NCI-H146 treated with DMSO at 0.1 percent for 48 hours (cell line): ENCODE results near the gene AKAP11.
A peak's percentile ranks its signal among the peaks of the same experiment; 100 is the strongest.

Experiments used
- DNase-seq: peaks from one replicate; lab custom pipeline; 2025; ENCODE audit not compliant: unreplicated experiment; lab: John Stamatoyannopoulos, UW

AKAP11 gene

DNA sequence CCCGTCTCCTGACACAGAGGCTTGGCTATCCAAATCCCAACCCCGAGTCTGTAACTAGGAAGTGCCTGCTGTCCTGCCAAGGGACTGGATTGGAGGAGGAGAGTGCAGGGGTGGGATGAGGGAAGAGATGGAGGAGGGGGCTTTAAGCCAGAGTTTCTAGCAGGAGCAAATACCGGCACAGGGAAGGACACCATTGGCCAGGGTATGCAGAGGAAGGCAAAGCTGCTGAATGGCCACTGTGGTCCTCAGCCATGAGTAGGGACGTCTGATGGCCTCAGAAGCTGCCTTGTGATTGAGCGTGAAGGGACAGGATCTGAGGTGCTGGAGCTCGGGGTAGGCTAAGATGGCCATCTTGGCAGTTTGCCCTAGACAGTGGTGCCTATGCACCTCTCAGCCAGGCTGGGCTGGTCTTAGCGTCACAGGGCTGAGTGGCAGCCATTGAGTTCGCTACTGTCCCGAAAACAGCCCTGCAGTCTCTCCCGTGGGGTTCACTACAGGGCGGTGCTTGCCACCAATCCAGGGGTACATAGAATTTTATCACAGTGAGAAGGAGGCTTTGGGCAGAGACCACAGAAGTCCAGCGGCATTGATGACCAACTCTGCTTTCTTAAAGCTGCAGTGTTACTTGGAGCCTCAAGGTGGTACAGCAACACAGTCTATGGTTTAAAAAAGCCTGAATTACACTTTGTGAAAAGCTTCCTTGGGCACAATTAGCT is 61.8 kb downstream of the AKAP11 start:
- peak; percentile 60 for DNase-seq

DNA sequence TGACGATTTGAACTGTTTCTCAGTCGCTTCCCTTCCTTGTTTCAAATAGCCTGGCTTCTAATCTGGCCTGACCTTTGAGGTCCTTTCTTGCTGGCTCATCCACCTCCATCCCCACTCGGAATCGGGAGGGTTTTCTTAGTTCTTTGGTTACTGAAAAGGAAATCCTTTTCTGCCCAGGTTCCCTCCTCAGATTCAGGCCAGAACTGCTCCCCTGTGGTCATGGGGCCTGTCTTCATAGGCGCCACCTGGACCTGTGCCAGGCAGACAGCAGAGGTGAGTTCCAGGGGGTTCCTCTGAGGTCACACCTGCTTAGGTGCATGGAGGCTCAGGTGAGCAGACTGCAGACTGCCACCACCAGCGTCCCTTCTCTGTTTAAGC is 62.4 kb downstream of the AKAP11 start:
- DNase-seq: peak; percentile 60

DNA sequence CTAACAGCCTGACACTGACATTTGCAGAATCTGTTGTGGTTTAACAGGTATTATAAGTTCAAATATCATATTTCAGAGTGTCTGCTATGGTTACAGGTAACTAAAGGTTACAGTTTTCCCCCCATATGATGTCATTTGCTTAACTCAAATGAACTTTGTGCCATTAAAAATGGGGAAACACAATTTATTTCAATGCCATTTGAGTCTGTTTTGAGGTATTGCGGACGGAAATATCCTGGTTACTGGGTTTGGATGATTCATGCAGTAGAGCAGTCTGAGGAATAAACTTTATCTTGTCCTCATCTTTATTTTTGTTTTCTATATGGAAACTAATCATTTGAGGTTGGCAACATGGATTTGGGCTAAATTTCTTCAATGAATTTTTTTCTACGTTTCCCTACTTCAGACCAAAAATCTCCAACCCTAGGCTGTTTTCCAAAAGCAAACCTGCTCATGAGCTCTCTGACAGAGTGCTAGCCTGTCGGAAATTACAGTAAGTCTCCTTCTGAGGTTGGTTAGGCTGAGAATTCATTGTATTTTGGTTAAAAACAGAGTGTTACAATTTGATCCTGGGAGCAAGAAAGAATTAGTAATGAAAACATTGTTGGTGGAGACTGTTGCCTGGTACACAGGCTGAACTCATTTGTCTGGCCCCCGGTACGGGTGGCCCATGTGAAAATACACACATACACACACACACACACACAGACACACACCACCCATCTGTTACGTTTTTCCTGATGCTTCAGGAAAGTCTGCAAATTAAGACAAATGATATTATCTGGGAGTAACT is 66.1 kb downstream of the AKAP11 start:
- DNase-seq: no peak

DNA sequence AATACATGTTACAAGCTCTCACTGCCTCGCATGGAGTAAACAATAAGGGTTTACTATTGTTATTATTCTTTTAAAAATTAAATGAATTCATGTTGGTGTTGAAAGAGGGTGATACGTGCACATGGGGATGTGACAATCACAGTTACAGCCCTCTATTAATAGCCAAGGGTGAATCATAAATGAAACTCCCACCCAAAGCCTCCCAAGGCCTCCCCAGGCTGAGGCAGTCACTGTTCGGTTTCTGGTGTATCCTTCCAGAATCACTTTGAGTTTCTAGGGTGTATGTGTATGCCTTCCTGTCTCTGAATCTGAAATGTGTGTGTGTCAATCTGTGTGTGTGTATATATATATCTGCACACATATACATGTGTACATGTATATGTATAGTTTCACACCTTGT is 73.4 kb downstream of the AKAP11 start:
- DNase-seq: no peak

DNA sequence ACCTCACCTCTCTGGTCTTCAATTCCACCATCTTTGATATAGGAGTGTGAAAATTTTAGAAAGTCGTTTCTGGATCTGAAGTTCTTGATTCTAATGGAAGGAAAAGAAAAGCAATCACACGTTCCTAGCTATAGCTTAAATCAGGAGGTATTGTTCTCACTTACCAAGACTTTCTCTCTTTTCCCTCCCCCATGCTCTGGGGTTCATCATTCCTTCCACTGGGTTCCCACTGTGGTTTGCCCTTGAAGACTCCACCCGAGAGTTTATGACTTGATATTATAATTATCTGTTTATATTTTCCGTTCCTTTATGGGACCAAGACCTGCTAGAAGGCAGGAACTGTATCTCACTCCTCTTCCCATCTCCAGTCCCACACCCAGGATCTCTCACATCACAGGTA is 76.6 kb downstream of the AKAP11 start:
- no peak for DNase-seq

DNA sequence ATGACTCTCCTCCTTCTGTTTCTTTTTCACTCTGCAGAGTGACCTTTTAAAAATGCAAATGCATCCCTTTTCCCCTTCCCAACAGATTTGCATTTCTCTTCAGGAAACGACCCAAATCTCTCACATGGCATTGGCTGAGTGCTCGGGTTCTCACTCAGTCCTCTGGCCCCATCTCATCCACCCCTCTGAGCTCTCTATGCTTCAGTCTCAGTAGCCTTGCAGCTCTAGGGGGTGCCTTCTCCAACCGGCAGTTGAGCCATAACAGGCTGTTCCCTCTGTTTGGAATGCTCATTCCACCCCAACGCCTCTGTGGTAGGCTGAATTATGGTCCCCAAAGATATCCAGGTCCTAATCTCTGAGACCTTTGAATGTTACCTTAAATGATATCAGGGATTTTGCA is 78.2 kb downstream of the AKAP11 start:
- DNase-seq: no peak

DNA sequence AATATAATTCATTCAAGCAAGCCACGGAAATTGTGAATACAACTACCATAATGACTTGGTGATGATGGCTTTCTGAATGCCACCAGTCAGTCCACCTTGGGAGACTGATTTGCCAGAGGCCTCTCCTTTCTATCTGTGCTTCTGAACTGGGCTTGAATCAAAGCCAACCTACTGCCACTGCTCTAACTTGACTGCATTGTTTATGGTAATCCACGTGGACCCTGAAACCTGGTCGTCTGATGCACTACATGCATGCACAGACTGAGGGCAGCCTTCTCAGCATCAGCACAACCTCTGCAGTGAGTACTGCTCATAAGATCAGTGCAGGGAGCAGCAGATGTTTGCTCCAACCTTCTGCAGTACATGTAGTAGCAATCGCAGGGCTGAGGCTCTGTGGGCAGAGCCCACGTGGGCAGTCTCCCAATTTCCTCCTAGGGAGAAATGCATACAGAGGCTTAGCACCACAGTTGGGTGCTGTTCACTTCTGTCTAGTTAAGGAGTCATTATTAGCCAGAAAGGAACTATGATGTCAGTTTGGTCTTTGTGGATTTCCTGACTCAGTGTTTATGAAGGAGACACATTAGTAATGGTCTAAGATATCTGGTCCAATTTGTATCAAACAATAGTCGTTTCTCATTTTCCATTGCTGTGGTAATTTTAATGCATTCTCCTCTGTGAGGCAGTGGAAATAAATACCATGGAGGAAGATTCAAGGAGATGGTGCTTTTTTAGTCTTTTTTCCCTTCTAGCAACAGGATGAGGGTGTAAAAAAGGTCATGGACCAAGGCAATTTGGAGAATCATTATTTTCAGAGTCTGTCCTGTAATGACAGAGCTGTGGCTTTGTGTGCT is 82.5 kb downstream of the AKAP11 start:
- DNase-seq: peak; percentile 13

DNA sequence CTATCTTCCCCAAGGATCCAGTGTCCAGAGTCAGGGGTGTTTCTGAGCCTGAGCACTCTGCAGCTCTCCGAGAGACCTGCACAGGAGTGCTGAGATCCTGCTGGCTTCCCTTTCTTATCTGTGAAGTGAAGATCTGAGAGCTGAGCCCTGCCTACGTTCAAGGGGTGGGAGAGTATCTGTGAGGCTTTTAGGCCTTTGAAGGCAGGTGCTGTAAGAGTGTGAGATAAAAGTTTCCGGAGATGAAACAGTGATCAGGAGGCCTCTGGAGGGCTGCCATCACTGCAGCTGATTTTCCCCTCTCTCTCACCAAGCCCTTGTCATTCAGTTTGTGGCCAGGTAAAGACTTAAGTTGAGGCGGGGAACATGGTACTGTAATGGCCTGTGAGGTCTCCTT is 83.1 kb downstream of the AKAP11 start:
- no peak for DNase-seq

DNA sequence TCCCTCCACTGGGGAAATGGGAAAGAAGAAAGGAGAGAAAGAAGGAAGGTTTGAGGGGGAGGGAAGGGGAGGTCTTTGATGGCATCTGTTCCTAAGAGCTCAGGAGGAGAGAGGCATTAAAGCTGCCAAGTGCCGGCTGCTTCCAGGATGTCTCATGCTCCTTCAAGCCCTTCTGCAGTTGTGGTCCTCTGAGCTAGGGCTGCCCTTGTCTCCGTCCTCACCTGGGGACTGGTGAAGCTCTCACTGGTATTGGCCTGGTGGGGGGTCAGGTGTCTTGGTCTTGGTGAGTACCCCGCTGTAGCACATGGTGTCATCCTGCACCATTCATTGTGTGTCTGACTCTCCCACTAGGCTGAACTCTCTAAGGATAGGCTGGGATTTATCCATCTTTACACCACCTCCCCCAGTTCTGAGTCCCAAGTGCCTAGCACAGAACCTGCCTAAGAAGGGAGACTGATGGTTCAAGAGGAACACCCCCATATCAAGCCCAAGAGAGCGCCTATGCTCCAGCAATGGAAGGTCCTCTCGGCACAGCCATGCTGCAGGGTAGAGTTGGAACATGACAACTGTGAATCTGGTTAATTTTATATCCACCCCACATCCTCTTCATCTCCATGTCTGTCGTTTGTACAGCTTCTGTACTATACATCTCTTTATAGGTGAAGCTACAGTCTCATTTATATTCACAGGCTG is 83.7 kb downstream of the AKAP11 start:
- DNase-seq: no peak

DNA sequence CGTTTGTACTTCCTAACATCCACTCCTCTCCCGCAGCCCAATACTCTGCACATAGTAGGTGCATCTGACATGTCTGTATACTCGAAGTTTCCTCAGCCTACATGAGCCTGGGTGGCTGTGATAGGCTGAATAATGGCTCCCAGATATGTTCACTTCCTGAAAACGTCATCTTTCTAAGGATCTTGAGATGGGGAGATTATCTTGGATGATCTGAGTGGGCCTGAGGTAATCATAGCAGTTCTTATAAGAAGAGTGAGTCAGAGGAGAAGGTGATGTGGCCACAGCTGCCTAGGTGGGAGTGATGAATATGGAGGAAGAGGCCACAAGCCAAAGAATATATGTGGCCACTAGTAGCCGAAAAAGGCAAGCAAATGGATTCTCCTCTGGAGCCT is 84.2 kb downstream of the AKAP11 start:
- DNase-seq: no peak

DNA sequence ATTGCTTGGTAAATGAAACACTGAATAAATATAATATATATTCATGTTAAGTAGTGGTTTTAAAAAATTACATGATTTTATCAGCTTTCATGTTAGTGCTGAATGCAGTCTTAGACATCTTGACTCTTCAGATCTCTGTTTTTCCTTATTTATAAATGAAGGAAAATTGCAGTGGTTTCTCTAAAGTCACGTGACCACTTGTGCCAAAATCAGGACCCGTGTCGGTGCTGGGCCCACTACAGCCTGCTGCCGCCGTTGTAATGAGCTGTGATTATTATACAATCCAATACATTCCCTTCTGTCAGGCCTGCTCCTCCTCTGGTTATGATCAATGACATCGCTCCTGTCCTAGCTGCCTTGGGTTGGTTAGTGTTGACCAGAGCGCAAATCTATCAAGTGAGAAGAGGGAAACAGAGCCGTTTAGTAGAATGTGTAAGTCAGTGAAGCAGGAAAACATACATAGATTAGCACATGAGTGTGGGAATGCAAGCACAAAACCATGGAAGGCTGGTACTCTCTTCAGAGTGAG is 88.2 kb downstream of the AKAP11 start:
- DNase-seq: no peak

DNA sequence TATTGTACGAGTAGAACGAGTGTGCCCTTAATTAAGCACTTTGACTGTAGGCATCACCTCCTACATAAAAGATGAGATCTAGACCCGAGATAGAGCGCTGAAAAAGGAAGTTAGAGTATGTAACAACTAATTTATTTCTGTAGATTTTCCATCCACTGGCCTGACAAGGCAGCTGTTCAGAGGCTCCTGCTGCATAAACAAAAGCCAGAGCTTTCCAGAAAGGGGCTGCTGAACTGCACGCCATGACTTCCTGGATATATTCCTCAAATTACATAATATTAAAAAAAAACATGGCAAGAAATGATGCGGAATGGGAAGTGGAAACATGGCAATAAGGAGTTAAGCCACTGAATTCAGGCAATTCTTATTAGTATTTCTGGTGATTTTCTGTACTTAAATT is 89.7 kb downstream of the AKAP11 start:
- DNase-seq: no peak

DNA sequence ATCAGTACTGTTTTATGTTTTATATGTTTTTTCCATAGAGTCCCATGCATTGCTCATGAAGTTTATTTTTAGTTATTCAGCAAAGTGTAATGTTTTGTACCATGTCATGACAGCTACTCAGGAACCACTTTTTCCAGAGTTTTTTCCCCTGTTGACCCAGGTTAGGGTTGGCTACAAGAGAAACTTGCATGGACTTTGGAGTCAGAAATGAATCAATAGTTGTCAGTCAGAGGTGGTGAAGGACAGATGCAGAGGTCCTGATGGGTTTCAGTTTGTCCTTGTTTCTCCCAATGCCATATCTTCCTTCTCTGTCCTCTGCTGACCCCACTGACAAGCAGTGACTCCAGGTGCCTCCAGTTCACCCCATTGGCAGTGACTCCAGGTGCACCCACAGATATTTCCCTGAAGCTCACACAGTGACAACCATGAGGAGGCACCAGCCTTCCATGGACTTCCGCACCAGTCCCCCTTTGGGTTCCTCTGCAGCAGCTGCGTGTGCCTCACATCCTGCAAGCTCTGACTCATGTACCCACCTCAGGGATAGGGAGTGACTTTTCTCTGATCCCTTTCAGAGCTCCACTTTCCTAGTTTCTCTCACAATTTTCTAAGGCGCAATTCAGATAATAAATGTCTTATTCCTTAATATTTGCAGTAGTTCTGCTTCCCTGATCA is 92.1 kb downstream of the AKAP11 start:
- DNase-seq: no peak

DNA sequence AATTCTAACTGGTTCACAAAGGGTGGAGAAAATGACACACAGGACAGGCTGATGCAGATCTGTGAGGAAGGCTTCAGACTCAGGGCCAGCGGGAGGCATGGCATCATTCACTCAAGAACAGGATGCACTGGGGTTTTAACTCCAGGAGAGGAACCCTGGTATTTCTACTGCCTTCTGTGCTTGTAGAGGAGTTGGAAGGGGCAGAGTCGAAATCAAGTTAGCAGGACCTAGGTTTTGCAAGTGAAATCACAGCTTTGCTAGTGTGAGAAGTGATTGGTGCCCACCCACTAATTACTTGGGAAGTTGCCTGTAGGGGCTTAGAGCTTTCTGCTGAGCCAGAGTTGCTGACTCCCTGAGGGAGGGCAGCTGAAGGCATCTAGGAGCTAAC is 92.7 kb downstream of the AKAP11 start:
- DNase-seq: no peak

DNA sequence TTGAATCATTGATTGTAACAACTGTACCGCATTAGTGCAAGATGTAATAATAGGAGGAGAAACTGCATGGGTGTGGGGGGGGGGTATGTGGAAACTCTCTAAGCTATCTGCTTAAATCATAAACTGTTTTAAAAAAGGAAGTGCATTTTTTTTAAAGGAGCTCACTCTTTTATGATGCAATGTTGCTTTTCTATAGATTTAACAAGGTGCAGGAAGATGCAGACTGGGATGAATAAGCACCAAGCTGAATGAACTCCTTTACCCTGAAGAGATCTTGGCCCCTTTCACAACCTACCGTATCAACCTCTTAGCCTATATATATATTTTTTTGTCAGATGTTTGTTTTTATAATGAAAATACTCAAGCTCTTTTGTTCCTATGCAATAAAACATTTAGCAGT is 95.9 kb downstream of the AKAP11 start:
- no peak for DNase-seq

DNA sequence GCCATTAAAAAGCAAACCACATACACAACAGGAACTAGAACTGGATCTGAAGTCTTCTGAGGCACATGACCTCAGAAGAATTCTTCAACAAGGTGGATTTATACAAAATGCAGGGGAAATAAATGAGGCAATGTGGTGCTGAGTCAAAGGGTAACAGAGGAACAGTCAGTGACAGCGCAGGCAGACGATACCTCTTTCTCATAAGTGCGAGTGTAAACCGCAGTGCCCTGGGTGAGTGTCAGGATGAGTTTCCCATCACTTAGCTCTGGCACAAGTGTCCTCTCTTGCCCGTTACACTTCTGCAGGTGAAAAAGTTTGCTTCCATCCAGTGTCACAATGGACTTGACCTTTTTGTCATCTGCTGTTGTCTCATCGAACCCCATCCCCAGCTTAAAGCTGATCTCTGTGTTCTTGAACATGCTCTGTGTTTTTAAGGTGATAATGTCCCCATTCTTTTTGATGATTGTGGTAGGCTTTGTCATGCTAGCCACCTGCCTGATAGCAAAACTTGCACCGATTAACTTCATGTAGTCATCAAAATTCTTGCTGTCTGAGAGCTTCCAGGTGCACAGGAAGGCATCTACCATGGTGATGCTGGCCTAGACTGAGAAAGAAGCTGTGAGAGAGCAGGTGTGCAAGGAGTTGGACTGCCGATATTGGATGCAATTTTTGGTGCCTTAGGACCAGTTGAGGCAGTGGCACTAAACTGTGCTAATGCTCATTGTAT is 97.3 kb downstream of the AKAP11 start:
- DNase-seq: no peak

DNA sequence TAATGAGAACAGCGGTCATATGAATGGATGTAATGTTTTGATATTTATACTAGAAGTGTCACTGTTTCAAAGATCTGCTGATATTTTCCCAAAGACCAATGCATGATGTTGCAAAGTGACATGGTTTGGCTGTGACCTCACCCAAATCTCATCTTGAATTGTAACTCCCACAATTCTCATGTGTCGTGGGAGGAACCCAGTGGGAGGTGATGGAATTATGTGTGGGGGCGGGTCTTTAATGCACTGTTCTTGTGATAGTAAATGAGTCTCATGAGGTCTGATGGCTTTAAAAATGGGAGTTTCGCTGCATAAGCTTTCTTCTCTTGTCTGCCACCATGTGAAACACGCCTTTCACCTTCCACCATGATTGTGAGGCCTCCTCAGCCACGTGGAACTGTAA is 98.3 kb downstream of the AKAP11 start:
- DNase-seq: no peak
